HUES48 (cell line): ENCODE data around the gene CKS1B.
A peak's percentile ranks its signal among the peaks of the same experiment; 100 is the strongest.
"Not testable (repeated sequence)": the region's sequence is repeated elsewhere in the genome, so short reads cannot be mapped to it uniquely, and the experiment has no call there.

Experiments used
- H3K27ac ChIP-seq: one replicate; pipeline ENCODE4 v1.7.0; 2013; ENCODE audit warnings: low read depth, low read length, inconsistent platforms
- H3K27me3 ChIP-seq: 2 replicates; pipeline ENCODE4 v1.6.1; 2013; ENCODE audit warnings: mild to moderate bottlenecking, low read length; ENCODE audit not compliant: control insufficient read depth, insufficient read depth
- H3K36me3 ChIP-seq: 2 replicates; pipeline ENCODE4 v1.6.1; 2013; ENCODE audit warnings: low read length; ENCODE audit not compliant: control insufficient read depth, insufficient read depth
- H3K4me1 ChIP-seq: 2 replicates; pipeline ENCODE4 v1.6.1; 2013; ENCODE audit warnings: mild to moderate bottlenecking, low read length; ENCODE audit not compliant: control insufficient read depth, insufficient read depth
- H3K4me3 ChIP-seq: 2 replicates; pipeline ENCODE4 v1.5.1; 2013; ENCODE audit warnings: mild to moderate bottlenecking, low read depth, low read length
- H3K9ac ChIP-seq: 2 replicates; pipeline ENCODE4 v1.6.1; 2013; ENCODE audit warnings: mild to moderate bottlenecking, low read depth, low read length, moderate library complexity
- H3K9me3 ChIP-seq: 2 replicates; pipeline ENCODE4 v1.6.1; 2013; ENCODE audit warnings: low read length; ENCODE audit not compliant: control insufficient read depth, insufficient read depth

CKS1B gene

GRCh38 chr1:154977762-154978161 lies 3.3 kb downstream of the CKS1B start:
- H3K27me3 ChIP-seq, H3K9ac ChIP-seq, H3K27ac ChIP-seq, H3K4me3 ChIP-seq, H3K9me3 ChIP-seq: not testable (repeated sequence)
- H3K4me1 ChIP-seq: peaks cover 17% of the 10 kb centered on the region
- peaks cover 29% of the 10 kb centered on the region for H3K36me3 ChIP-seq

GRCh38 chr1:154978360-154978759 lies 3.9 kb downstream of the CKS1B start:
- Histone ChIP-seq H3K27me3 (no peaks in the 10 kb centered on the region), H3K4me3 (no peak overlapping the region), H3K9ac (no peak overlapping the region), H3K36me3 (peaks cover 29% of the 10 kb centered on the region), H3K4me1 (peaks cover 13% of the 10 kb centered on the region), H3K27ac (no peak overlapping the region), H3K9me3 (no peaks in the 10 kb centered on the region)

GRCh38 chr1:154982341-154982740 lies 7.9 kb downstream of the CKS1B start:
- Histone ChIP-seq H3K27ac (peak overlapping the region; percentile 97), H3K9me3 (no peaks in the 10 kb centered on the region), H3K9ac (peak overlapping the region; percentile 80), H3K4me1 (peaks cover 5% of the 10 kb centered on the region), H3K27me3 (no peaks in the 10 kb centered on the region), H3K4me3 (peak overlapping the region; percentile 61), H3K36me3 (peaks cover 37% of the 10 kb centered on the region)

GRCh38 chr1:154982897-154983648 lies 8.6 kb downstream of the CKS1B start, which contains the start of gene FLAD1:
Gene FLAD1 (plus strand): TSS chr1:154983344. CDS start chr1:154983695, 351 bp downstream.
- H3K9me3 ChIP-seq: no peaks in the 10 kb centered on the region
- H3K27me3 ChIP-seq: no peaks in the 10 kb centered on the region
- peak within 1 kb of the TSS; percentile 97 for H3K27ac ChIP-seq
- peak within 1 kb of the TSS; percentile 90 for H3K4me3 ChIP-seq
- peak within 1 kb of the TSS; percentile 83 for H3K9ac ChIP-seq
- H3K36me3 ChIP-seq: peaks cover 37% of the 10 kb centered on the region
- H3K4me1 ChIP-seq: peaks cover 5% of the 10 kb centered on the region

- Histone ChIP-seq H3K4me3 (peak overlapping the region; percentile 90), H3K4me1 (peaks cover 5% of the 10 kb centered on the region), H3K9me3 (no peaks in the 10 kb centered on the region), H3K27ac (peak overlapping the region; percentile 47), H3K36me3 (peaks cover 40% of the 10 kb centered on the region), H3K27me3 (no peaks in the 10 kb centered on the region), H3K9ac (peak overlapping the region; percentile 83)
Measured at GRCh38 chr1:154983776-154984466, 9.4 kb downstream of the CKS1B start.

- H3K9me3 ChIP-seq, H3K9ac ChIP-seq, H3K27ac ChIP-seq, H3K4me1 ChIP-seq, H3K27me3 ChIP-seq, H3K4me3 ChIP-seq: not testable (repeated sequence)
- peaks cover 50% of the 10 kb centered on the region for H3K36me3 ChIP-seq
Measured at GRCh38 chr1:154986736-154987135, 12.3 kb downstream of the CKS1B start.

GRCh38 chr1:154987326-154987725 lies 12.8 kb downstream of the CKS1B start:
- Histone ChIP-seq H3K36me3 (peaks cover 50% of the 10 kb centered on the region), H3K4me3 (no peak overlapping the region)

GRCh38 chr1:154988058-154988954 lies 13.8 kb downstream of the CKS1B start:
- H3K4me3 ChIP-seq: no peak overlapping the region
- no peaks in the 10 kb centered on the region for H3K9me3 ChIP-seq
- peaks cover 54% of the 10 kb centered on the region for H3K36me3 ChIP-seq
- H3K9ac ChIP-seq: no peak overlapping the region
- no peaks in the 10 kb centered on the region for H3K4me1 ChIP-seq
- H3K27me3 ChIP-seq: no peaks in the 10 kb centered on the region
- no peak overlapping the region for H3K27ac ChIP-seq

More at GRCh38 chr1:154987326-154987725, 12.8 kb downstream of the CKS1B start:
- Histone ChIP-seq H3K27me3 (no peaks in the 10 kb centered on the region), H3K4me1 (peaks cover 4% of the 10 kb centered on the region), H3K27ac (no peak overlapping the region), H3K9ac (no peak overlapping the region), H3K9me3 (no peaks in the 10 kb centered on the region)

GRCh38 chr1:154989195-154989860 lies 14.8 kb downstream of the CKS1B start:
- Histone ChIP-seq H3K9me3 (no peaks in the 10 kb centered on the region), H3K9ac (no peak overlapping the region), H3K36me3 (peaks cover 56% of the 10 kb centered on the region), H3K27me3 (no peaks in the 10 kb centered on the region), H3K4me1 (no peaks in the 10 kb centered on the region), H3K4me3 (no peak overlapping the region), H3K27ac (no peak overlapping the region)

- H3K27ac ChIP-seq: no peak overlapping the region
- H3K9me3 ChIP-seq: no peaks in the 10 kb centered on the region
- peaks cover 56% of the 10 kb centered on the region for H3K36me3 ChIP-seq
- no peaks in the 10 kb centered on the region for H3K27me3 ChIP-seq
- no peak overlapping the region for H3K4me3 ChIP-seq
- no peak overlapping the region for H3K9ac ChIP-seq
- H3K4me1 ChIP-seq: no peaks in the 10 kb centered on the region
Measured at GRCh38 chr1:154990276-154990675, 15.8 kb downstream of the CKS1B start.
